Subcutaneous abdominal adipose tissue (tissue), 5 donors: Measurements from ENCODE around the gene TRIM61.
"Not testable (repeated sequence)": the region's sequence is repeated elsewhere in the genome, so short reads cannot be mapped to it uniquely, and the experiment has no call there.

Experiments used
- H3K27ac ChIP-seq: one replicate; pipeline ENCODE4 v1.7.0; 2013; ENCODE audit warnings: low read depth, mild to moderate bottlenecking, inconsistent platforms, low read length, moderate library complexity
- H3K27me3 ChIP-seq, 5 donors: one replicate each; pipeline ENCODE4 v1.7.0; 2013; ENCODE audit warnings: low read length in 5 of 5, inconsistent platforms in 1 of 5; ENCODE audit not compliant: control insufficient read depth in 5 of 5, insufficient read depth in 4 of 5
- H3K36me3 ChIP-seq, 5 donors: one replicate each; pipeline ENCODE4 v1.7.0; 2013; ENCODE audit warnings: low read length in 5 of 5; ENCODE audit not compliant: control insufficient read depth in 5 of 5, insufficient read depth in 5 of 5
- H3K4me1 ChIP-seq, 5 donors: one replicate each; pipeline ENCODE4 v1.7.0; 2013; ENCODE audit warnings: low read length in 5 of 5, mild to moderate bottlenecking in 3 of 5, moderate library complexity in 1 of 5; ENCODE audit not compliant: control insufficient read depth in 5 of 5, insufficient read depth in 5 of 5
- H3K4me3 ChIP-seq, 5 donors: one replicate each; pipeline ENCODE4 v1.7.0; 2013; ENCODE audit warnings: low read length in 5 of 5, low read depth in 1 of 5
- H3K9ac ChIP-seq, 5 donors: one replicate each; pipeline ENCODE4 v1.7.0; 2013; ENCODE audit warnings: low read length in 5 of 5, mild to moderate bottlenecking in 4 of 5, moderate library complexity in 3 of 5
- H3K9me3 ChIP-seq, 5 donors: one replicate each; pipeline ENCODE4 v1.7.0; 2013; ENCODE audit warnings: low read length in 5 of 5; ENCODE audit not compliant: control insufficient read depth in 5 of 5
- donor health status: healthy.
- donor health status: healthy.
- donor health status: healthy.
- donor health status: healthy.
- donor health status: healthy.

TRIM61 gene

GRCh38 chr4:164959896-164960295 lies 17.6 kb downstream of the TRIM61 start:
- H3K27me3 ChIP-seq = no peaks in the 10 kb centered on the region
- H3K4me3 ChIP-seq = no peak overlapping the region
- no peak overlapping the region for H3K27ac ChIP-seq
- peaks cover 0 to 15% (median 12%) of the 10 kb centered on the region in 5 donors for H3K4me1 ChIP-seq
- H3K36me3 ChIP-seq = no peaks in the 10 kb centered on the region
- no peaks in the 10 kb centered on the region for H3K9me3 ChIP-seq
- no peak overlapping the region for H3K9ac ChIP-seq

GRCh38 chr4:164959421-164959820 lies 18.0 kb downstream of the TRIM61 start:
- H3K4me3 ChIP-seq, H3K9ac ChIP-seq, H3K27ac ChIP-seq, H3K27me3 ChIP-seq, H3K9me3 ChIP-seq, H3K36me3 ChIP-seq: not testable (repeated sequence)
- H3K4me1 ChIP-seq = peaks cover 0 to 15% (median 12%) of the 10 kb centered on the region in 5 donors

- Histone ChIP-seq H3K27ac (no peak overlapping the region), H3K27me3 (peaks cover 0 to 4% (median 0%) of the 10 kb centered on the region in 5 donors), H3K4me3 (peak overlapping the region; percentile 79 to 95 (median 87)), H3K9ac (peak overlapping the region in 4 of 5 donors; percentile 37 to 60 (median 46)), H3K9me3 (no peaks in the 10 kb centered on the region), H3K4me1 (peaks cover 0 to 15% (median 12%) of the 10 kb centered on the region in 5 donors), H3K36me3 (no peaks in the 10 kb centered on the region)
Observed at GRCh38 chr4:164956766-164957643, 20.5 kb downstream of the TRIM61 start.

- H3K27me3 ChIP-seq = peaks cover 0 to 4% (median 3%) of the 10 kb centered on the region in 5 donors
- H3K36me3 ChIP-seq = no peaks in the 10 kb centered on the region
- no peak overlapping the region for H3K27ac ChIP-seq
- H3K4me1 ChIP-seq = peaks cover 0 to 15% (median 12%) of the 10 kb centered on the region in 5 donors
- H3K9me3 ChIP-seq = no peaks in the 10 kb centered on the region
- no peak overlapping the region for H3K9ac ChIP-seq
- H3K4me3 ChIP-seq = no peak overlapping the region
Observed at GRCh38 chr4:164955107-164955805, 22.2 kb downstream of the TRIM61 start.

- H3K27me3 ChIP-seq = peaks cover 0 to 4% (median 3%) of the 10 kb centered on the region in 5 donors
- no peaks in the 10 kb centered on the region for H3K36me3 ChIP-seq
- H3K9ac ChIP-seq = no peak overlapping the region
- no peak overlapping the region for H3K4me3 ChIP-seq
- no peaks in the 10 kb centered on the region for H3K9me3 ChIP-seq
- H3K4me1 ChIP-seq = peaks cover 0 to 14% (median 11%) of the 10 kb centered on the region in 5 donors
- no peak overlapping the region for H3K27ac ChIP-seq
Observed at GRCh38 chr4:164952551-164952950, 24.9 kb downstream of the TRIM61 start.

GRCh38 chr4:164949448-164950143 lies 27.9 kb downstream of the TRIM61 start:
- peaks cover 3 to 5% (median 3%) of the 10 kb centered on the region in 5 donors for H3K27me3 ChIP-seq
- H3K9me3 ChIP-seq = no peaks in the 10 kb centered on the region
- no peaks in the 10 kb centered on the region for H3K4me1 ChIP-seq
- no peak overlapping the region for H3K27ac ChIP-seq
- H3K9ac ChIP-seq = no peak overlapping the region
- no peaks in the 10 kb centered on the region for H3K36me3 ChIP-seq
- H3K4me3 ChIP-seq = no peak overlapping the region

GRCh38 chr4:164948975-164949374 lies 28.5 kb downstream of the TRIM61 start:
- H3K4me1 ChIP-seq = no peaks in the 10 kb centered on the region
- H3K27ac ChIP-seq = no peak overlapping the region

GRCh38 chr4:164948006-164948405 lies 29.5 kb downstream of the TRIM61 start:
- H3K4me1 ChIP-seq, H3K27me3 ChIP-seq, H3K27ac ChIP-seq, H3K9me3 ChIP-seq, H3K9ac ChIP-seq, H3K4me3 ChIP-seq, H3K36me3 ChIP-seq: not testable (repeated sequence)

More at GRCh38 chr4:164948975-164949374, 28.5 kb downstream of the TRIM61 start:
- H3K36me3 ChIP-seq = no peaks in the 10 kb centered on the region
- H3K9me3 ChIP-seq = no peaks in the 10 kb centered on the region
- no peak overlapping the region for H3K9ac ChIP-seq
- no peak overlapping the region for H3K4me3 ChIP-seq
- H3K27me3 ChIP-seq = peaks cover 1 to 5% (median 3%) of the 10 kb centered on the region in 5 donors

GRCh38 chr4:164946810-164947209 lies 30.6 kb downstream of the TRIM61 start:
- H3K27me3 ChIP-seq = peaks cover 0 to 7% (median 3%) of the 10 kb centered on the region in 5 donors
- no peak overlapping the region for H3K4me3 ChIP-seq
- no peaks in the 10 kb centered on the region for H3K9me3 ChIP-seq
- no peaks in the 10 kb centered on the region for H3K36me3 ChIP-seq
- H3K9ac ChIP-seq = no peak overlapping the region
- H3K4me1 ChIP-seq = no peaks in the 10 kb centered on the region
- no peak overlapping the region for H3K27ac ChIP-seq
